SK-MEL-5 (cell line): Measurements from ENCODE around the gene GIMAP5. TPM values are rescaled to one million over a fixed set of nuclear protein-coding genes. Genes with fewer than 3 reads are reported as not detected.

ENCODE experiments used
- DNase-seq: peaks from one replicate; pipeline ENCODE4 v3.0.0-alpha.2; 2016; ENCODE audit warnings: low read depth, low spot score
- in situ Hi-C: cut with HindIII; loops from 2 replicates; pipeline ENCODE4 v1.10.0; 2016; ENCODE audit warnings: low sequenced_read_pairs, high pct_unique_total_duplicates, low pct_unique_long_range_greater_than_20kb
- total RNA-seq: library from RNA; depleted of rRNA; stranded (reverse); fragments of >200 nt; shearing (Covaris generic); gene quantifications from 2 replicates; pipeline ENCODE4 v1.2.3, GENCODE V29; 2014

The GIMAP5 gene
- total RNA-seq, 1 experiment from 2014 or later: 0.26 TPM

GRCh38 chr7:150732786-150733481 is 4.3 kb upstream of the GIMAP5 start:
- in situ Hi-C loops: no loop called here

DNA sequence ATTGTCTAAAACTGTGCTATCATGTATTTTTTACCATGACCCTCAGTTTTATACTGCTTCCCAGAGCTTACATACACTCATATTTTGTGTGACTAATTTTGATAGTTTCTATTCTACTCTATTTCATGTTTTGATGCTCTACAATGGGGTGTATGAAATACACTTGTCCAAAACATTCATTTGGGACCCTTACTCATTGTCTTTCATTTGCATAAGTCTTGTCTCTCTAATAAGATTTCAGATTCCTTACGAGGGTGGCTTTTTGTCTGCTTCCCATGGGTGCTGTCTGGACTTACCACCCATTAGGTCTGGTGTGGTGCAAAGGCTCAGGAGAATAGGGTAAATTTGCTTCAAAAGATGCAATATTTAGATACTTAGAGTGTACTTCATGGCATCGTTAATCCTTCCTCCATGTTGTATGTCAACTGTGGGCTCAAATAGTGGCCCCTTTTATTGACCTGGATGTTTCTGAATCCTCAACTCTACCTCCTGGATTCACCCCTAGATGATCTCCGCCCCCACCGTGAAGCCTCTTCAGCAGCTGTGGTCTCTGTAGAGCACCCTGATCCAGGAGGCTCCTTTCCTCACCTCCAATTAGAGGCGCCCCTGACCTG is 3.6 kb upstream of the GIMAP5 start:
- DNase-seq: no peak
- in situ Hi-C loops: no loop called here

More at GRCh38 chr7:150732786-150733481, 4.3 kb upstream of the GIMAP5 start:
- DNase-seq: no peak

DNA sequence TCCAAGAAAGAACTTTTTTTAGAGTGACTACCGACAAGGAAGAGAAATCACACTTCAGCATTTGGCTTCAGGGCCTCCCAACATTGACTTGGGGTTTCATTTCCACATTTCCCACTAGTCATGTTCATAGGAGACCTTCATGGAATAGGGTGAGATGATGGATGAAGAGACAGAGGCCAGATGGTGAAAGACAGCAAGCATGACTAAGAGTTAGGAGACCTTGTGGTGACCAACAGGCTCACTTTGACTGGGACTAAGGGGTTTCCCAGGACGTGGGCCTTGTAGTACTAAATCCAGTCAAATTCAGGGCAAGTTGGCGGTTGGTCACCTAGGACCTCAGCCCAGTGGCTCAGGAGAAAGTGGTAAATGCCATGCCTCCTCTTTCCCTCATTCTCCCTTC is 3.0 kb upstream of the GIMAP5 start:
- DNase-seq: no peak
- in situ Hi-C loops: no loop called here

- in situ Hi-C loops: no loop called here
These were observed 1.4 kb upstream of the GIMAP5 start for GRCh38 chr7:150735596-150736358.

GRCh38 chr7:150736864-150737263 is 354 bp upstream of the GIMAP5 start:
- in situ Hi-C loops: no loop called here
- DNase-seq: no peak

More at GRCh38 chr7:150735596-150736358, 1.4 kb upstream of the GIMAP5 start:
- no peak for DNase-seq

- no peak for DNase-seq
- in situ Hi-C loops: no loop called here
These were observed 874 bp downstream of the GIMAP5 start for GRCh38 chr7:150738092-150738491.

- in situ Hi-C loops: no loop called here
- DNase-seq: no peak
These were observed 1.4 kb downstream of the GIMAP5 start for GRCh38 chr7:150738591-150739001.

- in situ Hi-C loops: no loop called here
- DNase-seq: no peak
These were observed 1.8 kb downstream of the GIMAP5 start for GRCh38 chr7:150739033-150739432.

GRCh38 chr7:150740053-150740452 is 2.8 kb downstream of the GIMAP5 start:
- in situ Hi-C loops: no loop called here

GRCh38 chr7:150742286-150742968 is 5.2 kb downstream of the GIMAP5 start:
- in situ Hi-C loops: no loop called here
- DNase-seq: no peak

More at GRCh38 chr7:150740053-150740452, 2.8 kb downstream of the GIMAP5 start:
- DNase-seq: no peak

- in situ Hi-C loops: no loop called here
- no peak for DNase-seq
These were observed 6.9 kb downstream of the GIMAP5 start for GRCh38 chr7:150744041-150744656.

- in situ Hi-C loops: no loop called here
- no peak for DNase-seq
These were observed 7.9 kb downstream of the GIMAP5 start for GRCh38 chr7:150745086-150745485.

DNA sequence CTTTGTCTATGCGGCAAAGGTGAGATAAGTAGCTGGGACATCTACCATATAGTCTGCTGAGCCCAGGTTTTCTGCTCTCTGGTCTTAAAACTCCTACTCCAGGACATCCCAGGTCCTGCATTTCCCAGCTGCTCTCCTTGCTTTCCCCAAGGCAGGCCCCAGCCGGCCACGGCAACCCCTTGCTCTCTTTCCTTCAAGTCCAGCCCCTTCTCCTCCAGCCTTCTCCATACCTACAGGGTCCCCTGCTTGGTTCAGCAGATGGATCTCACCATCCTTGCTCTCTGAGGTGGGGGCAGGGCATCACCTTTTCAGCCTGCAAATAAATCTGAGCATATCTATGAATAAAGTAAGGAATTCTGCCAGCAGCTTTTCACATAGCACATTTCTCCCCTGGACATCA is 8.7 kb downstream of the GIMAP5 start:
- DNase-seq: no peak
- in situ Hi-C loops: no loop called here

DNA sequence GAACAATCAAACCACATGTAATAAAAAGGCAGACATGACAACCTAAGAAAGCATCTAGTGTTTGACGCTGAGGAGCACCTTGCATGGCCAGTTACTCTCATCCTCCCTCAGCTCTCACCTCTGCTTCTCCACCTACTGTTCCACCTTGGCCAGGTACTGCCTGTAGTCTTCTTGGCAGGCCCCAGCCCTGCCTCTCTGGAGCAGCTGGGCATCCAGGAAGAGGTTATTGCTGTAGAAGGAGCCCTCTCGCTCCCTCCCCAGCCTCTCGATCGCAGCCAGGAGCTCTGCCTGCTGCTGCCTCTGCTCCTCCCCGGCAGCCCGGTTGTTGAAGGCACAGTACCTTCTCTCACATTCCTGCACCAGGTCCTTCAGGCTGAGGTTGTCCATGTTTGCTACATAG is 9.7 kb downstream of the GIMAP5 start:
- DNase-seq: no peak
- in situ Hi-C loops: no loop called here

- in situ Hi-C loops: no loop called here
- no peak for DNase-seq
These were observed 11.2 kb downstream of the GIMAP5 start for GRCh38 chr7:150748376-150748775.

- in situ Hi-C loops: no loop called here
- DNase-seq: no peak
These were observed 14.5 kb downstream of the GIMAP5 start for GRCh38 chr7:150751702-150752101.

DNA sequence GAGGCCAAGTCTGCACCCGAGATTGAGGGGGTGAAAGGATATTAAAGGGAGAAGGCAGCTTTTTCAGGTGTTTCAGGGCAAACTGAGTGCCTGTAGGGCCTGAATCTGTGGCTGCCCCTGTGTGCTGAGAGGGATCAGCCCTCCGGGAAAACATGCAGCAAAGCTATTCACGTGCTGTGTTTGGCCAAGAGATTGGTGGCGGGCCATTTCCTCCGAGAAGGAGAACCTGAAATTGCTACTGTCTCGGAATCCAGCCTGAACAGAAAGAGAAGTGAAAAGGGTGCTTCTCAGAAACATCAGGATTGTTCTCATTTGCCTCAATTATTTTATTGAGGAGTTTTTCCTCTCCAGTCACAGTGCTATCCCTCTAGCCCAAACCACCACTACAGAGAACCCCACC is 16.0 kb downstream of the GIMAP5 start:
- in situ Hi-C loops: no loop called here
- DNase-seq: no peak
